Caco-2 (cell line): ENCODE results near the gene TBCK. TPM values are rescaled to one million over a fixed set of nuclear protein-coding genes. Genes with fewer than 3 reads are reported as not detected.

ENCODE experiments used
- BruUV-seq: library from RNA; stranded (reverse); fragments of 400-500 nt; replicated peaks from 2 replicates; lab custom pipeline; 2021; lab: Mats Ljungman, UMichigan
- CTCF ChIA-PET: fragments of 300-600 bp; sonication (Branson Sonifier 250); formaldehyde crosslinking; loops from one replicate; lab custom pipeline; 2022; ENCODE audit warnings: antibody characterized with exemption; lab: Charles Lee
- POLR2A ChIA-PET: fragments of 300-600 bp; sonication (Branson Sonifier 250); formaldehyde crosslinking; loops from one replicate; lab custom pipeline; 2022; ENCODE audit warnings: antibody characterized with exemption; lab: Charles Lee
- DNase-seq, 2 experiments: peaks; one replicate each; pipeline versions ENCODE4 v3.0.0 to v3.0.0-alpha.2; 2020 to 2022
- H3K27me3 ChIP-seq: replicated peaks from 2 replicates; pipeline ENCODE4 v1.6.0; 2011; ENCODE audit warnings: low read length; ENCODE audit not compliant: control insufficient read depth, insufficient read depth
- H3K36me3 ChIP-seq: 2 replicates; pipeline ENCODE4 v1.5.1; 2011; ENCODE audit warnings: low read length; ENCODE audit not compliant: control insufficient read depth, insufficient read depth
- H3K4me1 ChIP-seq: fragments of 250-450 bp; sonication (Bioruptor Pico); 2 replicates; pipeline ENCODE4 v1.5.1; 2020; ENCODE audit warnings: mild to moderate bottlenecking
- H3K4me3 ChIP-seq: 2 replicates; pipeline ENCODE4 v1.5.1; 2011; ENCODE audit warnings: low read depth, mild to moderate bottlenecking, control low read depth, low read length
- H3K9me3 ChIP-seq: fragments of 250-450 bp; sonication (Bioruptor Pico); 2 replicates; pipeline ENCODE4 v1.5.1; 2020; ENCODE audit warnings: mild to moderate bottlenecking, moderate library complexity
- H3K27ac Mint-ChIP-seq: one replicate; pipeline ENCODE4 v1.8.0; 2022; ENCODE audit warnings: mixed read lengths; ENCODE audit not compliant: unreplicated experiment
- H3K27me3 Mint-ChIP-seq: one replicate; pipeline ENCODE4 v1.8.0; 2022; ENCODE audit warnings: mixed read lengths; ENCODE audit not compliant: insufficient read depth, unreplicated experiment
- H3K36me3 Mint-ChIP-seq: one replicate; pipeline ENCODE4 v1.8.0; 2022; ENCODE audit warnings: mild to moderate bottlenecking, mixed read lengths; ENCODE audit not compliant: insufficient read depth, unreplicated experiment
- H3K4me1 Mint-ChIP-seq: one replicate; pipeline ENCODE4 v1.8.0; 2022; ENCODE audit warnings: low read depth, mixed read lengths; ENCODE audit not compliant: unreplicated experiment
- H3K4me3 Mint-ChIP-seq: one replicate; pipeline ENCODE4 v1.8.0; 2022; ENCODE audit warnings: mild to moderate bottlenecking, moderate library complexity, mixed read lengths; ENCODE audit not compliant: unreplicated experiment
- H3K9me3 Mint-ChIP-seq: one replicate; pipeline ENCODE4 v1.8.0; 2022; ENCODE audit warnings: mixed read lengths; ENCODE audit not compliant: unreplicated experiment
- intact Hi-C: fragments of 100-400 bp; cut with micrococcal nuclease; formaldehyde crosslinking; loops from one replicate; pipeline ENCODE4 v1.10.0; 2022; ENCODE audit not compliant: unreplicated experiment
- total RNA-seq: library from RNA; stranded (reverse); gene quantifications from 2 replicates; pipeline ENCODE4 v1.2.3, GENCODE V29; 2022
- TF ChIP-seq, protein P1 (sequence below), 2 experiments: fragments of 200-600 bp in 1 of 2; IDR thresholded peaks; 1 replicate in 1 of 2; 2 replicates in 1 of 2; pipeline versions ENCODE4 v1.5.1 to v1.8.0; 2011 to 2022; ENCODE audit warnings: antibody characterized with exemption in 1 of 2, control low read depth in 1 of 2, inconsistent platforms in 1 of 2, low read depth in 1 of 2, low read length in 1 of 2, mild to moderate bottlenecking in 1 of 2, moderate library complexity in 1 of 2; ENCODE audit not compliant: insufficient read depth in 1 of 2, severe bottlenecking in 1 of 2, unreplicated experiment in 1 of 2

The TBCK gene
- total RNA-seq, 1 experiment from 2014 or later, result 51.1 TPM

- no peaks in the 10 kb centered on the region for H3K27me3 ChIP-seq
- TF ChIP-seq, protein P1, sequence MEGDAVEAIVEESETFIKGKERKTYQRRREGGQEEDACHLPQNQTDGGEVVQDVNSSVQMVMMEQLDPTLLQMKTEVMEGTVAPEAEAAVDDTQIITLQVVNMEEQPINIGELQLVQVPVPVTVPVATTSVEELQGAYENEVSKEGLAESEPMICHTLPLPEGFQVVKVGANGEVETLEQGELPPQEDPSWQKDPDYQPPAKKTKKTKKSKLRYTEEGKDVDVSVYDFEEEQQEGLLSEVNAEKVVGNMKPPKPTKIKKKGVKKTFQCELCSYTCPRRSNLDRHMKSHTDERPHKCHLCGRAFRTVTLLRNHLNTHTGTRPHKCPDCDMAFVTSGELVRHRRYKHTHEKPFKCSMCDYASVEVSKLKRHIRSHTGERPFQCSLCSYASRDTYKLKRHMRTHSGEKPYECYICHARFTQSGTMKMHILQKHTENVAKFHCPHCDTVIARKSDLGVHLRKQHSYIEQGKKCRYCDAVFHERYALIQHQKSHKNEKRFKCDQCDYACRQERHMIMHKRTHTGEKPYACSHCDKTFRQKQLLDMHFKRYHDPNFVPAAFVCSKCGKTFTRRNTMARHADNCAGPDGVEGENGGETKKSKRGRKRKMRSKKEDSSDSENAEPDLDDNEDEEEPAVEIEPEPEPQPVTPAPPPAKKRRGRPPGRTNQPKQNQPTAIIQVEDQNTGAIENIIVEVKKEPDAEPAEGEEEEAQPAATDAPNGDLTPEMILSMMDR (IDR thresholded peaks at IDR 0.05; ENCODE audit: insufficient read depth in 1 of 2, low read depth in 1 of 2, low read length in 1 of 2, severe bottlenecking in 1 of 2, unreplicated experiment in 1 of 2), result no peak
- BruUV-seq, result no TSS peak
- no peak overlapping the region for H3K4me3 ChIP-seq
- H3K36me3 ChIP-seq, result no peaks in the 10 kb centered on the region
- Mint-ChIP-seq H3K4me3 (no peak overlapping the region), H3K36me3 (no peaks in the 10 kb centered on the region), H3K9me3 (no peaks in the 10 kb centered on the region), H3K4me1 (no peaks in the 10 kb centered on the region), H3K27ac (no peak overlapping the region), H3K27me3 (no peaks in the 10 kb centered on the region)
- ChIA-PET CTCF (no interaction called here), POLR2A (no interaction called here)
- no peak for DNase-seq
- H3K9me3 ChIP-seq, result no peaks in the 10 kb centered on the region
- intact Hi-C loops, result no loop called here
- H3K4me1 ChIP-seq, result no peaks in the 10 kb centered on the region
These were observed 175.4 kb downstream of the TBCK start for GRCh38 chr4:106140601-106141000.

DNA sequence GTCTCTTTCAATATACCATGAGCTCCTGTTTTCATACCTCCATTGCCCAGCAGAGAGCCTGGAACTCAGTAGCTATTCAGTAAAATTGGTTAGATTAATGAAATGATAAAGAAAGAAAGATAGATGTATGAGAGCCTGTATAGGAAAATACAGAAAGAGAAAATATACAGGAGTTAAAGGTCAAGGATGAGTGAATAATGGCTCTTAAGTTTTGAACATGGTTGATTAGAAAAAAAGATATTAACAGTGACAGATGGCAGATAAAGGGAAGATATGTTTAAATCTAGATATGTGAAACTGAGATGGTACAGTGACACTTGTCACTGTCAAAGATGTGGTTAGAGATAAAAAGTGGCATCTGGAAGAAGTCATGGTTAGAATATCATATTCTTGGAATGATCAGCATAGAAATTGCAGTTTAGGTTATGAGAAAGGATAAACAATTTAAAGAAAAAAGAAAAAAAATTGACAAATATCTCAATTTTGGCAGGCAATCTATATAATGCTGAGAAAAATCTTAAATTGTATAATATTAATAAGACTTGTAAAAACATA lies 179.2 kb downstream of the TBCK start:
- Mint-ChIP-seq H3K9me3 (peaks cover 7% of the 10 kb centered on the region), H3K36me3 (peaks cover 11% of the 10 kb centered on the region), H3K27ac (no peak overlapping the region), H3K4me3 (no peak overlapping the region), H3K4me1 (no peaks in the 10 kb centered on the region), H3K27me3 (no peaks in the 10 kb centered on the region)
- Histone ChIP-seq H3K4me3 (no peak overlapping the region), H3K9me3 (peaks cover 8% of the 10 kb centered on the region), H3K4me1 (no peaks in the 10 kb centered on the region), H3K36me3 (peaks cover 4% of the 10 kb centered on the region; the same call in 1 of the 2 replicates), H3K27me3 (no peaks in the 10 kb centered on the region)
- intact Hi-C loops, result no loop called here
- ChIA-PET POLR2A (no interaction called here), CTCF (no interaction called here)
- BruUV-seq, result no TSS peak
- DNase-seq, result no peak
- TF ChIP-seq, protein P1 (IDR thresholded peaks at IDR 0.05; ENCODE audit: insufficient read depth in 1 of 2, low read depth in 1 of 2, low read length in 1 of 2, severe bottlenecking in 1 of 2, unreplicated experiment in 1 of 2), result no peak

- ChIA-PET POLR2A (no interaction called here), CTCF (no interaction called here)
- H3K36me3 ChIP-seq, result peaks cover 4% of the 10 kb centered on the region; the same call in 1 of the 2 replicates
- H3K4me1 ChIP-seq, result no peaks in the 10 kb centered on the region
- no peaks in the 10 kb centered on the region for H3K27me3 Mint-ChIP-seq
- peaks cover 16% of the 10 kb centered on the region for H3K9me3 Mint-ChIP-seq
- intact Hi-C loops, result no loop called here
- no peak overlapping the region for H3K4me3 ChIP-seq
- no peak overlapping the region for H3K4me3 Mint-ChIP-seq
- TF ChIP-seq, protein P1 (IDR thresholded peaks at IDR 0.05; ENCODE audit: insufficient read depth in 1 of 2, low read depth in 1 of 2, low read length in 1 of 2, severe bottlenecking in 1 of 2, unreplicated experiment in 1 of 2), result no peak
- peaks cover 14% of the 10 kb centered on the region for H3K9me3 ChIP-seq
- no peak for DNase-seq
- peaks cover 9% of the 10 kb centered on the region for H3K4me1 Mint-ChIP-seq
- H3K27me3 ChIP-seq, result no peaks in the 10 kb centered on the region
- no peak overlapping the region for H3K27ac Mint-ChIP-seq
- no TSS peak for BruUV-seq
- H3K36me3 Mint-ChIP-seq, result peaks cover 16% of the 10 kb centered on the region
These were observed 184.0 kb downstream of the TBCK start for GRCh38 chr4:106132045-106132444.
